ENCODE data around the gene COL1A2.

GRCh38 chr7:94418851-94419250 lies 24.2 kb downstream of the COL1A2 start:
- TF ChIP-seq CTCF (conservative IDR thresholded peaks at IDR 0.05) (no peak), ZFX (IDR thresholded peaks at IDR 0.05) (no peak)
